ENCODE measurements around the gene CRELD1.
"Not testable (repeated sequence)": the region's sequence is repeated elsewhere in the genome, so short reads cannot be mapped to it uniquely, and the experiment has no call there.

CRELD1 gene

GRCh38 chr3:9933561-9934234 lies at the start of gene CRELD1:
TSS of gene CRELD1 (plus strand) at chr3:9933834. CDS start at chr3:9934439, 605 bp downstream.
- DNase-seq (ENCODE audit: low read depth in 2 of 2) = peak; percentile 93 to 95

- DNase-seq (ENCODE audit: low read depth in 2 of 2) = no peak
These were observed 49.0 kb upstream of the CRELD1 start for GRCh38 chr3:9884555-9885165.

GRCh38 chr3:9886328-9886727 lies 47.3 kb upstream of the CRELD1 start:
- DNase-seq (ENCODE audit: low read depth in 2 of 2) = no peak

DNA sequence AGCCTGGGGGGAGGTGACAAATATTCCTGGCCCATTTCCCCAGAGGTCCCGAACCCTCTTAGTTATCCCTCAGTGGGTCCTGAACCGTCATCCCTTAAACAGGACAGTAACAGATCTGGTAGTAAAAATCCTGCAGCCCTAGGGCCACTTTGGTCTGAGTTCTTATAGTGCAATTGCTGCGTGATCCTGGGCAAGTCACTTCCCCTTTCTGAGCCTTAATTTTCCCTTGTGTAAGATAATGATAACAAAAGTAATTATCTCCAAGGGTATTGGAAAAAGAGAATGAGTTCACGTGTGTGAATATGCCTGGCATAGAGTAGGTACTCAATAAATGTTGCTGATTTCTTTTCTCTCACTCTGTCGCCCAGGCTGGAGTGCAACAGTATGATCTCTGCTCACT lies 46.2 kb upstream of the CRELD1 start:
- no peak for DNase-seq (ENCODE audit: low read depth in 2 of 2)

- no peak for DNase-seq (ENCODE audit: low read depth in 2 of 2)
These were observed 45.1 kb upstream of the CRELD1 start for GRCh38 chr3:9888540-9888939.

- no peak for DNase-seq (ENCODE audit: low read depth in 2 of 2)
These were observed 44.2 kb upstream of the CRELD1 start for GRCh38 chr3:9889405-9889804.

DNA sequence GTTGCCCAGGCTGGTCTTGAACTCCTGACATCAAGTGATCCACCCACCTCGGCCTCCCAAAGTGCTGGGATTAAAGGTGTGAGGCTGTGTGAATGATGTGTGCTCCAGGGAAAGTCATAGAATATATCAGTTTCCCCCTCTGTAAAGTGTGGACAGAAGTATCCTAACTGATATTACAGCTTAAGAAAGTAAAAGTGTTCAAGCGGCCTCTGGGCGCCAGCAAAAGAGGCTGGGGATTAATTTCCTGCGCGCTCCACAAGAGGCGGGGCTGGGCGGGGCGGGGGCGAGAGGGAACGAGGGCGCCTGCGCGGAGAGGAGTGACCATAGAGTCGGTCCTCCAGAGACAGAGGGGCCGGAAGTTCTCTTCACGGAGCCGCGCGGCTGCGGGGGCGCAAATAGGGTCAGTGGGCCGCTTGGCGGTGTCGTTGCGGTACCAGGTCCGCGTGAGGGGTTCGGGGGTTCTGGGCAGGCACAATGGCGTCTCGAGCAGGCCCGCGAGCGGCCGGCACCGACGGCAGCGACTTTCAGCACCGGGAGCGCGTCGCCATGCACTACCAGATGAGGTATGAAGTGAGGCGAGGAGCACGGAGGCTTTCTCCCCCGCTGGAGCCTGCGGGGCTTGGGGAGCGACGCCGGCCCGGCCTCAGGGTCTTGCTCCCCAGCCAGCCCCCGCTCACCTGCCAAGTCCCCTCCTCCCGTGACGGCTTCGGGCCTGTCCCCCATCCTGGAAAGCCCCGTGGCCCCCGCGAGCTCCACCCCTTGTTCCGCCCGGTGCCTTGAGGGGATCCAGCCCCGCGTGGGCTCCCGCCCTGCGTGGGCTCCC lies 43.2 kb upstream of the CRELD1 start, which contains the start of gene JAGN1:
Gene JAGN1, plus strand, starts transcription at position 362 of the 823 bp plus-strand sequence. Its CDS starts 113 bp downstream, at position 475.
- peak; percentile 79 to 82 for DNase-seq (ENCODE audit: low read depth in 2 of 2)

DNA sequence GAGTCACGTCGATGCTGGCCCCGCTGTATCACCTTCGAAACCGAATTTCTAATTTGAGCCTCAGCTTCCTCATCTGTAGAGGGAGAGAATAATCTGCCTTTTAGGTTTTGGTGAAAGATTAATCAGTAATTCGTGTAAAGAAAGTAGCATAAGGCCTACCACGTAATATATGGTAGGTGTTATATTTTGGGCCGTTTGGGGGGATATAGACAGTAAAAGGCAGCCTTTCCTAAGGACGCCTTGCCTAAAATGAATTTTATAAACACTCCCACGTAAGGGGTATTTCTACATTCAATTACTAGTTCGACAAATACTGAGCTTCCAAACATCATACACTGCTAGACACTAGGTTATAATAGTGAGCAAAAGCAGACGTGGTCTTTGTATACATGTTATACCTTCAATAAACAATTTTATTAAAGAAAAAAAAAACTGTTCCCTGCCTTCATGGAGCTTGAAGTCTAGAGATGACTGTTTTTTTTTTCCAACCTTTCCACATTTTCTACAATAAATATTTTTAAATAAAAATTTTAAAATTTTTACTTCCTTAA lies 42.5 kb upstream of the CRELD1 start:
- DNase-seq (ENCODE audit: low read depth in 2 of 2) = no peak

DNA sequence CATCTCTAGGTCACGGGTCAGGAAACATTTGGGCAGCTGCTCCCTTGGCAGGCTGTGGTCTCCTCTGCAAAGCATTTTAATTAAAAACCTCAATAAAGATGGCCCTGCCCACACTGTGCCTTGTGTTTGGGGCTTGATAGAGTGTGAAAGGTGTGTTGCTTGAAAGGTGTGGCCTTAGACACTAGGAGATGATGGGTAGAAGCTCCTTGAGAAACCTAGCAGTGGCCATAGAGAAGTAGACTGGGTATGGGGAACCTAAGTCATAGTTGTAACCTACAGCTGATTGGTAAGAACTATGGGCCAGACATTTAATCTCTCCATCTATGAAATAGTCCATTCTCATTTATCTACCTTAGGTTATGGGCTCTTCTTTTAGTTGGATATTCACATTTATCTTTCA lies 39.9 kb upstream of the CRELD1 start:
- DNase-seq (ENCODE audit: low read depth in 2 of 2) = no peak

GRCh38 chr3:9895715-9896114 lies 37.9 kb upstream of the CRELD1 start:
- DNase-seq (ENCODE audit: low read depth in 2 of 2) = not testable (repeated sequence)

DNA sequence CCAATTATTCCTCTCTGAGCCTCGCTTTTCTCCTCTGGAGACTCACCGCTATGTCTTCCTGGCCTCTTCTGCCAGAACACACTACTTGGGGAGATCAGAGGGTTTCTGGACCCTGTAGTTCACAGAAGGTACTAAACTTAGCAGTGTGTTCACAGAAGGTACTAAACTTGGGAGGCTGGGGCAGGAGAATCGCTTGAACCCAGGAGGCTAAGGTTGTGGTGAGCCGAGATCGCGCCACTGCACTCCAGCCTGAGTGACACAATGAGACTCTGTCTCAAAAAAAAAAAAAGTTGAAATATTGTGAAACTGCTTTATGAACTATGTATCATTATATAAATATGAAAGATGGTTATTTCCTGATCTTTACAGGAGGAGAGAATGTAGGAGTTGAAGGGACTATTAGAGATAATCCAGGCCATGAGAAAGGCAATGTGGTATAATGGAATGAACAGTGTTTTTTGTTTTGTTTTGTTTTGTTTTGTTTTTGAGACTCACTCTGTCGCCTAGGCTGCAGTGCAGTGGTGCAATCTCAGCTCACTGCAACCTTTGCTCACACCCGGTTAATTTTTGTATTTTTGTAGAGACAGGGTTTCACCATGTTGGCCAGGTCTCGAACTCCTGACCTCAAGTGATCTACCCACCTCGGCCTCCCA lies 36.8 kb upstream of the CRELD1 start:
- DNase-seq (ENCODE audit: low read depth in 2 of 2) = not testable (repeated sequence)

DNA sequence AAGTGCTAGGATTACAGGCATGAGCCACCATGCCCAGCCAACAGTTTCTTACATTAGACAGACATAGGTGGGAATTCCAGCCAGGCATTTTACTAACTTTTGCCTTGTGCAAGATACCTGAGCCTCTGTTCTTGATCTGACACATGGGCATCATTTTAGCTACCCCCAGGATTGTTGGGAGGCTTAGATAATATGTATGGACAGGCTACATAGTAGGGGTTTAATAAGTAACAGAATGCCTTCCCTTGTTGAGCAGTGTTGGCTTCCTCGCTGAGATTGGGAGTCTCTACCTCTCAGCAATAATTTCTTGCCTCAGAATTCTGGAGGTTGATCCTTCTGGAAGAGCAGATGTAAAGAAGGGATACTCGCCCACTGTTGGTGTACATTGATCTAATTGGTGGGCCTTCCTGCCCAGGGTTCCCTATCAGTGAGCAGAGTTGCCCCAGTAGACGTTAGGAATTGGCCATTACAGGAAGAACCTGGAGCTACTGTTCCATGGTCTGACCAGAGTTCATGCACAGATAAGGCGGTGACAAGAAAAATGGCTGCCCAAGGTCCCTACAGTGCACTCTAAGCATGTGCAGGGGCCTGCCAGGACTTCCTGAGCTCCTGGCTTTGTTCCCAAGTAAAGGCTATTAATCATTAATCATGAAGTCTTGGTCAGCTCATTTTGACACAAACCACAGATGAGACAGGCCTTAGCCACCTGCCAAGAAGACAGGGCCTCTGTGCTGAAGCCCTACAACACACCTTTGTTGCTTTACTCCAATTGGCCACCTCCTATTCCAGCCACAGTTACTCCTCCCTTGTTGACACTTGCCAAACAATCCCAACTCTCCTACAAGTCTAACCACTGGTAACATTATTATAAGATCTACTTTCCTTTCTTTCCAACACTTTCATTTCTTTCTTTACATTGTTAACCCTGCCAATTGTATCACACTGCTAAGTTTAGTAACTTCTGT lies 35.9 kb upstream of the CRELD1 start:
- no peak for DNase-seq (ENCODE audit: low read depth in 2 of 2)

GRCh38 chr3:9898467-9899241 lies 35.0 kb upstream of the CRELD1 start:
- no peak for DNase-seq (ENCODE audit: low read depth in 2 of 2)

DNA sequence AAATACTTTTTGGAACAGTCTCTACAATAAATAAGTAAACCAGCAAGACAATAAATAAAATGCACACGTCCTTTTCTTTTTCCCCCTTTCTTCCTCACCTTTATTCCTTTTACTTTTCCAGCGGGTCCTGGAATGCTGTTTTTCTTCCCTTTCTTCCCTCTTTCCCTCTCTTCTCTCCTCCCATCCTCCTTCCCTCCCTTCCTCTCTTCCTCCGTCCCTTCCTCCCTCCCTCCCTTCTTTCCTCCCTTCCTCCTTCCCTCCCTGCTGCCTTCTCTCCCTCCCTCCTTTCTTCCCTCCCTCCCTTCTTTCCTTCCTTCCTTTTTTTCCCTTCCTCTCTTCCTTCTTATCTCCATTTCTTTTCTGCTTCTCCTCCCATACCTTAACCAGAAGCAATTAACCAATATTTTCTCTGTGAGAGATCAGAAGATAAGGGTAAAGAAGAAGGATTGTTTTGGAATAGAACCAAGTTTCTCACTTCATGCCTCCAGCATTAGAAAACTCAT lies 34.3 kb upstream of the CRELD1 start:
- DNase-seq (ENCODE audit: low read depth in 2 of 2) = no peak

GRCh38 chr3:9900965-9901415 lies 32.6 kb upstream of the CRELD1 start:
- not testable (repeated sequence) for DNase-seq (ENCODE audit: low read depth in 2 of 2)

DNA sequence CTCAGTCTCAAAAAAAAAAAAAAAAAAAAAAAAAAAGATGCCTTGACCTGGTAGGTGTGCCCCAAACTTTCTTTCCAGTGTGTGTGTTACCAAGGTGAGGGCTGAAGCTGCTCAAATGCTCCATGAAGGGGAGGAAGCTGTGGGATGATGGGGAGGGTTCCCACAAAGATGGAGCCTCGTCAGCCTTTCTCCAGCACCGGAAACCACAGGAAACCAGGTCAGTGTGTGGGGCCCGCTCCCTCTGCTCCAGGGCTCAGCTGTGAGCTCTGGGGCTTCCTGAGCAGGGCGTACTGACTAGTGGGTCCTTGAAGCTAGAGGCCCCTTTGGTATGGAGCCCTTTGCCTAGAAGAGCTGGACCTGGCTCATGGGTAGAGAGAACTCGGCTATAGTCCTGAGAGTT lies 31.7 kb upstream of the CRELD1 start:
- DNase-seq (ENCODE audit: low read depth in 2 of 2) = no peak

GRCh38 chr3:9902372-9903237 lies 31.0 kb upstream of the CRELD1 start, which contains the start of gene IL17RE:
TSS of gene IL17RE (plus strand) at chr3:9902848. CDS start at chr3:9902933, 85 bp downstream.
- DNase-seq (ENCODE audit: low read depth in 2 of 2) = no peak

DNA sequence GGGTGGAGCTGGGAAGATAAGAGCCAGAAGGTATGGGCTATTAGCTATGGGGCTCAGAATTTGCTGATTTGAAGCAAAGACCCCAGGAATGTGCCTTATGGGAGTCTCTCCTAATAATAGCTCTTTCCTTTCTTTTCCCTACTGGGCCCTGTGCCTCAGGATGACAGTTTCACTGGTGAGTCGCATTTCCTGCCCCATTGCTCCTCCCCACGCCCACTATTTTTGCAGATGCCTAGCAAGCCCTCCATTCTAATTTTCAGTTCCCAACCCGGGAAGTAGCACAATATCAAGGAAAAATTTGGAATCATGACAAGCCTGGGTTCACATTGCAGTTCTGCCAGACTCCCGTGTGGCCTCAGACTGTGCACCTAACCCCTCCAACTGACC lies 30.4 kb upstream of the CRELD1 start:
- DNase-seq (ENCODE audit: low read depth in 2 of 2) = no peak
